ENCODE results near the gene YDJC. TPM values are rescaled to one million over a fixed set of nuclear protein-coding genes. Genes with fewer than 3 reads are reported as not detected.

Gene YDJC
- total RNA-seq, 4 donors from 2014 or later: 42.2 to 72.2 (median 56.5) TPM

DNA sequence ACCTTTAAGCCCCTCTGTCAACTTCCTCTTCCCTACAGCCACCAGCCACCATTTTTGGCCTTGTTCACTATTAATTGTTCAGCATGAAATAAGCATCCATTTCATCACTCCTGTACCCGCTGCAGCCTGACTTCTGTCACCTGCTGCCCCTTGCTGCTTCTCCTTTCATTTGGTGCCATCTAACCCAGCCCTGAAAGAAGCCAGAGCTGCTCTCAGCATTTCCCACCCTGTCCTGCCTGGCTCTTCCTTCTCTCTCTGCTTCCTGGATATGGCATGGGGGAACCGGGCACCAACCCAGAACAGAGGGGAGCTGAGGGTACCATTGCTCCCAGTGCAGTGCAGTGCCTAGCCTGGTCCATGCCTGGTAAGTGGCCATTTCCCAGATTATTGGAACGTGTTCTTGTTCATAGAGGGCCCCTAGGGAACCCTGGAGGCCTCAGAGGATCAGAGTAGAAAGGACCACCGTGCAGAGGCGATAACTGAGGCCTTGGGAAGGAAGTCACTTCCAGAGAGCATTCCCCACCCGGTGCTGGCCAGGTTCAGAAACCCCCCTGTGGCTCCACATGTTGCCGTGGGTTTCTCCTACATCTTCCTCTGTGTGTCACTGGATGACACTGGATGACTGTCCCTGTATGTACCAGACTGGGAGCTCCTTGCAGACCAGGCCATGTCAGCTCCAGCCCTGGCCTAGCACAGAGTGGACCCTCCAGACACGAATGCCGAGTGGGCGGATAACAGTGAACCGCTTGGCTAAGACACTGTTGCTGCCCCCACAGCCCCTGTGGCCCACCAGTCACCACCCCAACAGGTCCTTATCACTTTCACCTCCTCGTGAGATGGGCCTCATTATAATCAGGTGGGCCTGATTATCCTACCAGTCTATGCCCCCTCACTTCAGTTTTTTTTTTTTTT lies 4.7 kb downstream of the YDJC start:
- no peak overlapping the region for H3K4me3 ChIP-seq (ENCODE audit: low read depth, poor library complexity, severe bottlenecking)
- DNase-seq (ENCODE audit: low spot score in 2 of 2): no peak
- intact Hi-C loops (cut with DNase I; ENCODE audit: low total_unique reads): no loop called here
- no peak for TF ChIP-seq POLR2A (IDR thresholded peaks at IDR 0.05)
- TF ChIP-seq, protein P1, sequence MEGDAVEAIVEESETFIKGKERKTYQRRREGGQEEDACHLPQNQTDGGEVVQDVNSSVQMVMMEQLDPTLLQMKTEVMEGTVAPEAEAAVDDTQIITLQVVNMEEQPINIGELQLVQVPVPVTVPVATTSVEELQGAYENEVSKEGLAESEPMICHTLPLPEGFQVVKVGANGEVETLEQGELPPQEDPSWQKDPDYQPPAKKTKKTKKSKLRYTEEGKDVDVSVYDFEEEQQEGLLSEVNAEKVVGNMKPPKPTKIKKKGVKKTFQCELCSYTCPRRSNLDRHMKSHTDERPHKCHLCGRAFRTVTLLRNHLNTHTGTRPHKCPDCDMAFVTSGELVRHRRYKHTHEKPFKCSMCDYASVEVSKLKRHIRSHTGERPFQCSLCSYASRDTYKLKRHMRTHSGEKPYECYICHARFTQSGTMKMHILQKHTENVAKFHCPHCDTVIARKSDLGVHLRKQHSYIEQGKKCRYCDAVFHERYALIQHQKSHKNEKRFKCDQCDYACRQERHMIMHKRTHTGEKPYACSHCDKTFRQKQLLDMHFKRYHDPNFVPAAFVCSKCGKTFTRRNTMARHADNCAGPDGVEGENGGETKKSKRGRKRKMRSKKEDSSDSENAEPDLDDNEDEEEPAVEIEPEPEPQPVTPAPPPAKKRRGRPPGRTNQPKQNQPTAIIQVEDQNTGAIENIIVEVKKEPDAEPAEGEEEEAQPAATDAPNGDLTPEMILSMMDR (IDR thresholded peaks at IDR 0.05): no peak
- 81 to 85% methylated on average over 12 of the region's 12 CpGs for WGBS, 2 donors

DNA sequence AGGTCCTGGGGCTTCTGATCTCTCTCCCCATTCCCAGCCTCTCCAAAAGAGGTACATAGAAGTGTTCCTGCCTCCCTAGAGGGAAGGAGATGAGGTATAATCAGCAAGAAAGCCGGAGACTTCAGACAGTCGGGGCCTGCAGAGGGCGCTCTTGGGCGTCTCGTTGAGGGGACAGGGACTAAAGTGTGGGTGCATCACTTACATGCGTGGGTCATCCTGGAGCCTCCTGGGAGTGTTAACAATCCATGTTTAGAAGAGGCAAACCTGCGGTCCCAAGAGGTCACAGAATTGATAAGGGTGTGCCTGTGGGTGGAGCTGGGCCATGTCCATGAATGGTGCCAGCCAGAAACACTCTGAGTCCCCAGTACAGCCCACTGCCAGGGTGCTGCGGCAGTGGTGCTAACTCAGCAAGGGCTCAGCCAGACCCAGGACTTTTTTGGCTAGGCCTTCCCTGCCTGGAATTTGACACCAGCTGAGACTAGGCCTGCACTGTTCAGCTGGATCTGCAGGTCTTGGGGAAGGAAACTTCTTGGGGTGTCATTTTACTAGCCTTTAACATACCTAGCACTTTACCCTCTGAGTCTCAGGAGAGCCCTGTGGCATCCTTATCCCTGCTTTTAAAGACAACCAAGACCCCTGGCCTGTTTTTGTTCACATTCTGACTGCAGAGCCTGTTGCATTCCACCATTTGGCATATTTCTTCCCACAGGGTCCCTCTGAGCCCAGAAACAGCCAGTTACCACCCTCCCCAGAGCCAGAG lies 5.5 kb downstream of the YDJC start:
- no peak for DNase-seq (ENCODE audit: low spot score in 2 of 2)
- WGBS, 2 donors: 27 to 46% methylated on average over 8 of the region's 8 CpGs
- intact Hi-C loops (cut with DNase I; ENCODE audit: low total_unique reads): no loop called here
- TF ChIP-seq POLR2A (IDR thresholded peaks at IDR 0.05): no peak
- TF ChIP-seq, protein P1 (IDR thresholded peaks at IDR 0.05): no peak
- H3K4me3 ChIP-seq (ENCODE audit: low read depth, poor library complexity, severe bottlenecking): no peak overlapping the region

DNA sequence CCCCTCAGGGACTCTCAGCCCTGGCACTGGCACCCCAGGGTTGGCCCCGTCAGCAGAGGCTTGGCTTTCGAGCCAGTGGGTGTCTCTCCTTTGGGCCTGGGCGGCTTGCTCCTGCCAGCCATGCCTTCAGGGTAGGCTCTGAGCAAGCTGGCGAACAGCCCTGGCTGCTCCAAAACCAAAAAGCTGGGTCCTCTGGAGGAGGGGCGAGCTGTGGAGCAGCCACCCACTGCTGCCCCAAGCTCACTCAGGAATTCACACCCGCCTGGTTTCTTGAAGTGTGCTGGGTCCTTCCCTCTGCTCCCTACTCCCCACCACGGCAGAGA lies 6.2 kb downstream of the YDJC start:
- no peak overlapping the region for H3K4me3 ChIP-seq (ENCODE audit: low read depth, poor library complexity, severe bottlenecking)
- 49 to 54% methylated on average over 7 of the region's 7 CpGs for WGBS, 2 donors
- no peak for DNase-seq (ENCODE audit: low spot score in 2 of 2)
- TF ChIP-seq POLR2A (IDR thresholded peaks at IDR 0.05): no peak
- TF ChIP-seq, protein P1 (IDR thresholded peaks at IDR 0.05): no peak
- intact Hi-C loops (cut with DNase I; ENCODE audit: low total_unique reads): no loop called here

DNA sequence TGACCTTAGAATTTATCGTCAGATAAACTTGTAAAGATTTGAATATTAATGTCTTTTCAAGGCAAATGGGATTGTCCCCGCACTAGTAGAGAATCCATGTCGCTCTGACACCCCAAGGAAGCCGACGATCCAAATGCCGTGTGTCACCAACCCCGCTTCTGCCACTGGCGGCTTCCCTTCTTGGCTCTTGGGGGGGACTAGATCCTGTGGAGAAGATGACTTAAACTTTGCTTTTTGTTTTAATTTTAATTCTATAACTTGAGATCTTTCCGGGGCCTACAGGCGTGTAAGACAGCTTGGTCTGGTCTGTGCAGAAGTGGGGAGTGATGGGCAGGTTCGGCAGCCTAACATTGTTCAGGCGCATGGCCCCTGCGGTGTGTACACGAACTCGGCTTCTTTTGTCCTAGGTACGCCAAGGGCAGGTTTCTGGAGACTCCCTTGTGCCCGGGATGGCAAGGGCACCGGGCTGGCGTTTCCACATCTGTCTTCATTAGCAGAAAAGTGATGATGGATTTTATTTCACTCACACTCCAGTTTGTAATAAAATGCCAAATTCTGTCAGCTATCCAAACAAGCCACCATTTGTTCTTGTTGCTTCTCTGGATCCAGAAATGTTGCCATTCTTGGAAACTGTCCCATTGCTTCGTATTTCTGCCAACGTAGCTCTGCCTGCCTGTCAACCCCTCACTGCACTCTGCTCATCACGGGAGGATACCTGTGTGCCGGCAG lies 6.7 kb downstream of the YDJC start:
- TF ChIP-seq POLR2A (IDR thresholded peaks at IDR 0.05): no peak
- TF ChIP-seq, protein P1 (IDR thresholded peaks at IDR 0.05): no peak
- H3K4me3 ChIP-seq (ENCODE audit: low read depth, poor library complexity, severe bottlenecking): no peak overlapping the region
- WGBS, 2 donors: 65 to 72% methylated on average over 23 of the region's 23 CpGs
- intact Hi-C loops (cut with DNase I; ENCODE audit: low total_unique reads): no loop called here
- DNase-seq (ENCODE audit: low spot score in 2 of 2): no peak

DNA sequence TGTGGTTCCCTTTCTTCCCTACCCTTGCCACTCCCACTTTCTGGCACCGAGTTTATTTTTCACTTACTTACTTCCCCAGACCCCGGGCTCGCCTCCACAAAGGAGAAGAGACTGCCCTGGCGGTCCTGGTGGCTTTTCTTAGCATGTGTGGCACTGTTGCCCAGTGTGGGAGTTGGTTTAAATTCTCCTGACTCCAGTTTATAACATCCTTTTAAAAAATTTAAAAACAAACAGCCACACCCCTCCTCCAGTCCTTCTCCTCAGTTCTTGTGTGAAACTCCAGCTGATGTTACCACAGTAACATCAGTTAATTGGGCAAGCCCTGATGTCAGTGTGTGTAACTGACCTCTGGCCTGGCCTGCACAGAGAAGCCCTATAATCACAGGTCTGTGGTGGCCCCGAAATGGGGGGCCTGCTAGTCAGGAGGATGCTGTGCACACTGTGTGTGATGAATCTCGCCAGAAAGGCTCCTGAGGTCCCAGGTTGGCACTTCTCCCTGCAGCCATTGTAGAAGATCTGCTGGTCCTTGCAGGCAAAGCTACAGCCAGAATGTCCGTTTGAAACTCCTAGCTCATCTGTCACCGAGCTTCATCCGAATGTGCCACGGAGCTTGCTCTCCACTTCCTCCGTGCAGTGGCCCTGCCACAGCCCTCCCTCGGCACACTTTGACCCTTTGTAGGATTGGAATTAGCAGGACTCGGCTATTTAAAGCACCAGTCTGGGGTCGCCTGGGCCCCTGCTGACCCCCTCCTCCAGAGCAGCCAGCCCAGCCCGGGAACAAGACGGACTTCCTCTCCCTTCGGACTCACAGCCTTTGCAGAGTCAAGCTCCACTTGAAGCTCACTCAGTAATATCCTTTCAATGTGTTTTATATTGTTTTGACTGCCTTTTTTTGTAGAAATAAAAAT lies 7.6 kb downstream of the YDJC start:
- TF ChIP-seq, protein P1 (IDR thresholded peaks at IDR 0.05): no peak
- no peak for TF ChIP-seq POLR2A (IDR thresholded peaks at IDR 0.05)
- WGBS, 2 donors: 69 to 79% methylated on average over 17 of the region's 17 CpGs
- intact Hi-C loops (cut with DNase I; ENCODE audit: low total_unique reads): no loop called here
- no peak for DNase-seq (ENCODE audit: low spot score in 2 of 2)
- H3K4me3 ChIP-seq (ENCODE audit: low read depth, poor library complexity, severe bottlenecking): no peak overlapping the region

Data from lower leg skin (tissue), 4 donors.